Urinary bladder (tissue), 4 donors: Measurements from ENCODE around the gene FAM107B. TPM values are rescaled to one million over a fixed set of nuclear protein-coding genes. Genes with fewer than 3 reads are reported as not detected.
"Not testable (repeated sequence)": the region's sequence is repeated elsewhere in the genome, so short reads cannot be mapped to it uniquely, and the experiment has no call there.

Experiments used
- DNase-seq: peaks from one replicate; pipeline ENCODE4 v3.0.0-alpha.2; 2015; ENCODE audit errors: extremely low spot score
- H3K27ac ChIP-seq: one replicate; pipeline ENCODE4 v1.5.1; 2013; ENCODE audit warnings: low read depth, mild to moderate bottlenecking, moderate library complexity
- H3K36me3 ChIP-seq: one replicate; pipeline ENCODE4 v1.6.1; 2013; ENCODE audit warnings: mild to moderate bottlenecking, moderate library complexity; ENCODE audit not compliant: insufficient read depth
- H3K4me1 ChIP-seq: one replicate; pipeline ENCODE4 v1.6.1; 2013; ENCODE audit warnings: mild to moderate bottlenecking, moderate library complexity; ENCODE audit not compliant: insufficient read depth
- H3K4me3 ChIP-seq: one replicate; pipeline ENCODE4 v1.5.1; 2013; ENCODE audit warnings: low read depth, low read length
- WGBS: extraction: QIAGEN DNeasy Blood & Tissue Kit; methylation state at CpG from one replicate; pipeline ENCODE4 v1.1.7; 2013; 5-methylcytosine and 5-hydroxymethylcytosine counted together
- polyA plus RNA-seq: library from polyadenylated mRNA; stranded (reverse); fragments of 200-250 nt; gene quantifications from one replicate; pipeline ENCODE4 v1.2.3, GENCODE V29; 2013
- total RNA-seq: library from RNA; depleted of rRNA; stranded (reverse); fragments of >200 nt; gene quantifications from one replicate; pipeline ENCODE4 v1.2.3, GENCODE V29; 2014
- donor health status: healthy with polysubstance abuse.
- donor health status: healthy.

Gene FAM107B
- total and polyA plus RNA-seq, 2 donors: 13.6 to 40.2 TPM

GRCh38 chr10:14665865-14666857 lies 108.5 kb downstream of the FAM107B start:
- Histone ChIP-seq H3K4me1 (peaks cover 2% of the 10 kb centered on the region), H3K36me3 (no peaks in the 10 kb centered on the region), H3K4me3 (no peak overlapping the region), H3K27ac (no peak overlapping the region)
- 84% methylated on average over 6 of the region's 6 CpGs for WGBS
- no peak for DNase-seq

- 4% methylated on average over 1 of the region's 1 CpG for WGBS
- no peak overlapping the region for H3K27ac ChIP-seq
- no peaks in the 10 kb centered on the region for H3K36me3 ChIP-seq
- H3K4me1 ChIP-seq: peaks cover 2% of the 10 kb centered on the region
- no peak overlapping the region for H3K4me3 ChIP-seq
- DNase-seq: no peak
Measured at GRCh38 chr10:14665304-14665703, 109.4 kb downstream of the FAM107B start.

GRCh38 chr10:14664345-14664744 lies 110.4 kb downstream of the FAM107B start:
- no peaks in the 10 kb centered on the region for H3K36me3 ChIP-seq
- no peak overlapping the region for H3K4me3 ChIP-seq
- 100% methylated on average over 1 of the region's 1 CpG for WGBS
- DNase-seq: no peak
- H3K27ac ChIP-seq: no peak overlapping the region
- peaks cover 2% of the 10 kb centered on the region for H3K4me1 ChIP-seq

- Histone ChIP-seq H3K36me3 (no peaks in the 10 kb centered on the region), H3K27ac (no peak overlapping the region), H3K4me1 (peaks cover 2% of the 10 kb centered on the region), H3K4me3 (no peak overlapping the region)
- 92% methylated on average over 3 of the region's 3 CpGs for WGBS
- DNase-seq: no peak
Measured at GRCh38 chr10:14661818-14662217, 112.9 kb downstream of the FAM107B start.

GRCh38 chr10:14660831-14661230 lies 113.9 kb downstream of the FAM107B start:
- Histone ChIP-seq H3K36me3 (no peaks in the 10 kb centered on the region), H3K4me1 (peaks cover 2% of the 10 kb centered on the region), H3K4me3 (no peak overlapping the region), H3K27ac (no peak overlapping the region)
- DNase-seq: no peak
- 96% methylated on average over 3 of the region's 3 CpGs for WGBS

DNA sequence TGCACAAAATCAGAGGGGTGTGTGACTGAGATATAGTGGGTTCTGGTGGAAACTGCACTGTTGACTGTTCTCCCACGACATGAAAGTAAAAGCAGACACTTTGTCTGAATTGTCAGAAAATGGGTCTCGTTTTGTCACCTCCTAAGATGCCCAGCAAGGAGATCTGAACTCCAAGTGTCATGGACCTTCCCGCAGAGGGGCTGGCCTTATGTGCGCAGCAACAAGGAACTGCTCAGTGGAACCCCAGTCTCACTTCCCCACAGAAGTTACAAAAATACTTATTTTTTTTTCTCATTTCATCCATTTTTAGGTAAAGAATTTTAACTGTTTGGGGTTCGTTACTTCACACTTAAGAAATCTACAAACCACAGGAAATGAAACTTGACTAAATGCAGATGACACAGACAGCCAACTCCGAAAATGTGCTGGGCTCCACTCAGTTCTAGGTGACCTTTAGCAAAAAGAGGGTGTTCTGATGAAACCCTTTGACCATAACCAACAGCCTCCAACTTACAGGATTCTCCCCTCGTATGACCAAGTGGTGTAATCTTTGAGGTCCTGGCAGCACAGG lies 115.0 kb downstream of the FAM107B start:
- no peak overlapping the region for H3K27ac ChIP-seq
- no peaks in the 10 kb centered on the region for H3K4me1 ChIP-seq
- H3K36me3 ChIP-seq: no peaks in the 10 kb centered on the region
- WGBS: 83% methylated on average over 7 of the region's 7 CpGs
- no peak for DNase-seq
- no peak overlapping the region for H3K4me3 ChIP-seq

GRCh38 chr10:14659137-14659536 lies 115.6 kb downstream of the FAM107B start:
- not testable (repeated sequence) for H3K36me3 ChIP-seq, DNase-seq, H3K4me1 ChIP-seq, H3K4me3 ChIP-seq, H3K27ac ChIP-seq
- WGBS: 93% methylated on average over 6 of the region's 6 CpGs

DNA sequence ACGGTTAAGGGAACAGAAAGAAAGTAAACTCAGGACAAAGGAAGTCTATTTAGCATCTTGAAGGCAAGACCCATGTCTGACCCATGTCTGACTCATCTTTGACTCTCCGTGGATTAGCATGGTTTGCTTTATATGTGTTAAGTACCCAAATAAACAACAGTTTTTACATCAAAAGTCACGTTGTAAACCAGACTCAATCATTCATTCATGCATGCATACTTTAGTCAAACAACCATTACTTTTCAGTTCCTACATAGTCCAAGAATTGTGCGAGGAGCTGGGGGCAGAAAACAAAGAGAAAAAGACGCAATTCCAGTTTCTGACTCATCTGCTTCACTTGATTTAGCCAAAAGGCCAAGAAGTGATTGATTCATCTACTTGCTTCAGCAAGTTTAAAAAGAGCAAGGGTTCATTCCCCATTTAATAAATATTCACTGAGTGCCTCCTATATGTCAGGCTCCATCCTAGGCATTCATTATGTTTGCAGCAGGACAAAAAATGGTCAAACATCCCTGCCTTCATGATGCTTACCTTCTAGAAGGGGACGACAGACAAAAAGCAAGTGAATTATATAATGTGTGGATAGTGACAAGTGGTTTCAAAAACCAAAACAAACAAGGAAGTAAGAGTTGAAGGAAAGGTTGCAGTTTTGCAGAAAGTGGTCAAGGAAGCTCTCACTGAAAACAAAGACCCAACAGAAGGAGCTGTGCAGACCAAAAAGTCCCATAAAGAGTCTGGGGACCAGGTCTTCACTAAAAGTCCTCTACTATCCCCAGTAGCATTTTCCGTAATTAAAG lies 116.2 kb downstream of the FAM107B start:
- Histone ChIP-seq H3K4me1 (no peaks in the 10 kb centered on the region), H3K4me3 (no peak overlapping the region), H3K36me3 (no peaks in the 10 kb centered on the region), H3K27ac (no peak overlapping the region)
- DNase-seq: no peak
- 63% methylated on average over 7 of the region's 7 CpGs for WGBS

DNA sequence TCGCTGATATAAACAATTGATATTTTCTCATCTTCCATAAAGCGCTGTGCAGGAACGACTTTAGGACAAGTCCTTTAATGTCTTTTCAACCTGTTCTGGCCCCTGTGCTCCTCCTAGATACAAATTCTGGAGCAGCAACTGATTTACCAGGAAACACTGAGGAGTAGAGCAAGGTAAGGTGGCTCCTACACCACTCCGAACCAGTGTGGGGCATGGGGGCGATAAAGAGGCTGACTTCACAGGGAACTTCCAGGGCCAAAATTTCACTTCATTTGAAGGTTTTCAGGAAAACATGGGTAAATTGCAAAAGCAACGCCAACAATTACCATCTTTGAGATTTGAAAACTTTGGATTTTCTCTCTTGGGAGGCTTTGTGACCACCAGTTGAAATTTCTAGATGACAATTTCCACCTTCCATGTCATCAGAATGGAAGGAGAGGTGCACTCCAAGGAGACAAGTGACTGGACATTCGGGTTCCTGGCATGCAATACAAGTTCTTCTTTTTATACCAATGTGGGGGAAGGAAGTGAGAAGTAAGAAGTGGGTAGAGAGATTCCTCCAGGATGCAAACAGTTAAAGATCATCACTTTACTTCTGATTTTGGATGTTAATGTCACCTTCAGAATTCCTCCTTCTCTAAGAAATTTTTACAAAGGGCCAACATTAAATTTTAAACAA lies 118.5 kb downstream of the FAM107B start:
- 85% methylated on average over 7 of the region's 7 CpGs for WGBS
- no peak overlapping the region for H3K27ac ChIP-seq
- H3K4me3 ChIP-seq: no peak overlapping the region
- no peaks in the 10 kb centered on the region for H3K4me1 ChIP-seq
- DNase-seq: no peak
- no peaks in the 10 kb centered on the region for H3K36me3 ChIP-seq

- H3K4me3 ChIP-seq: no peak overlapping the region
- no peak overlapping the region for H3K27ac ChIP-seq
- no peaks in the 10 kb centered on the region for H3K36me3 ChIP-seq
- WGBS: 87% methylated on average over 3 of the region's 3 CpGs
- H3K4me1 ChIP-seq: no peaks in the 10 kb centered on the region
- DNase-seq: no peak
Measured at GRCh38 chr10:14654821-14655382, 119.8 kb downstream of the FAM107B start.

GRCh38 chr10:14653271-14654161 lies 121.2 kb downstream of the FAM107B start:
- no peaks in the 10 kb centered on the region for H3K4me1 ChIP-seq
- H3K4me3 ChIP-seq: no peak overlapping the region
- no peak overlapping the region for H3K27ac ChIP-seq
- DNase-seq: no peak
- WGBS: 39% methylated on average over 8 of the region's 8 CpGs
- no peaks in the 10 kb centered on the region for H3K36me3 ChIP-seq

DNA sequence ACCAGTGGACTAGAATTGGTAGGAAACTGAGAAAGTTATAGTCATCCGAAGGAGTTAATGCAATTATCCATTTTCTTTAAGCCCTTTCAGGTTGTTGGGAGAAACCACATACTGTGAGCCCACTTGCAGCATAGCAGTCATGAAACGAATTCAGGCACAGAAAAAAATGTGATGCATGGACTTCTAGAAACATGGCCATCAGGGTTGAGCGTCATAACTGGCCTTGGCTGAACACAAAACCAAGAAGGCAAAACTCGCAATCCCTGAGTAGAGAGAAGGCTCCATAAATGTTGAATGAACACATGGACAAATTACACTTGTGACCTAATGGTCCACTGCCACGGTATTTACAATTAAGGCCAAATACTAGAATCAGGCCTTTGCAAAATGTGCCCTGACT lies 121.9 kb downstream of the FAM107B start:
- Histone ChIP-seq H3K4me1 (no peaks in the 10 kb centered on the region), H3K36me3 (no peaks in the 10 kb centered on the region), H3K4me3 (no peak overlapping the region), H3K27ac (no peak overlapping the region)
- no peak for DNase-seq
- 90% methylated on average over 5 of the region's 5 CpGs for WGBS
